HCEC 1CT (cell line): ENCODE measurements around the gene ERRFI1.
"Not testable (repeated sequence)": the region's sequence is repeated elsewhere in the genome, so short reads cannot be mapped to it uniquely, and the experiment has no call there.

Experiments
- DNase-seq: peaks from one replicate; pipeline ENCODE4 v3.0.0-alpha.2; 2017

Gene ERRFI1

DNA sequence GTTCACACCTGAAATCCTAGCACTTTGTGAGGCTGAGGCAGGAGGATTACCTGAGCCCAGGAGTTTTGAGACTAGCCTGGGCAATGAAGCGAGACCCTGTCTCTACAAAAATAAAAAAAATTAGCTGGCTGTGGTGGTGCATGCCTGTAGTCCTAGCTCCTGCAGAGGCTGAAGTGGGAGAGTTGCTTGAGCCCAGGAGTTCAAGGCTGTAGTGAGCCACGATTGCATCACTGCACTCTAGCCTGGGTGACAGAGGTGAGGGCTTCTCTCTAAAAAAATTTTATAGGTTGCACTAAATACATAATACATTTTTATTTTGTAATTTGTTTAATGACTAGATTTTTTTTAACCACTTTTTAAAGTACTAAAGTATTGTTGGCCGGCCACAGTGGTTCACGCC, 58.5 kb downstream of the ERRFI1 start:
- no peak for DNase-seq

DNA sequence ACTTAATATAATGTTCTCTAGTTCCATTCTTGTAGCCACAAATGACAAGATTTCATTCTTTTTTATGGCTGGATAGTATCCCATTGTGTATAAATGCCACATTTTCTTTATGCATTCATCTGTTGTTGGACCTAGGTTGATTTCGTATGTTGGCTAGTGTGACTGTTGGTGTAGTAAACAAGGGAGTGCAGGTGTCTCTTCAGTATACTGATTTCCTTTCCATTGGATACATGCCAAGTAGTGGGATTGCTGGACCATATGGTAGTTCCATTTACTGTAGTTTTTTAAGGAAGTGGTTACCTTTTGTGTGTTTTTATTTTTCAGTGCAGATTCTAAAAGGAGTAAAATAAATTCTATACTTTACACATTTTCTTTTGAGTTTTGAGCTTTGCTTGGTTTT, 58.9 kb downstream of the ERRFI1 start:
- DNase-seq = no peak

- no peak for DNase-seq
These were observed 61.6 kb downstream of the ERRFI1 start for GRCh38 chr1:7964476-7964875.

DNA sequence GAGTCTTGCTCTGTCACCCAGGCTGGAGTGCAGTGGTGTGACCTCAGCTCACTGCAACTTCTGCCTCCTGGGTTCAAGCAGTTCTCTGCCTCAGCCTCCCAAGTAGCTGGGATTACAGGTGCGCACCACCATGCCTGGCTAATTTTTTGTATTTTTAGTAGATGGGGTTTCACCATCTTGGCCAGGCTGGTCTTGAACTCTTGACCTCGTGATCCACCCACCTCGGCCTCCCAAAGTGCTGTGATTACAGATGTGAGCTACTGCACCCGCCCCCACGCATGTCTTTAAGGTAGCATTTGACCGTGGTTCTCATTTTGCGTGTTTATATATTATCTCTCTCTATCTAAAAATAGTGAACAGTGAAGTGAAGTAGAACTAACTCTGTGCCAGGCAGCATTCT, 62.3 kb downstream of the ERRFI1 start:
- not testable (repeated sequence) for DNase-seq

- not testable (repeated sequence) for DNase-seq
These were observed 62.8 kb downstream of the ERRFI1 start for GRCh38 chr1:7963378-7963730.

- DNase-seq = no peak
These were observed 63.3 kb downstream of the ERRFI1 start for GRCh38 chr1:7962636-7963377.

GRCh38 chr1:7962014-7962335, 64.1 kb downstream of the ERRFI1 start:
- no peak for DNase-seq
